Osteocyte (in vitro differentiated cells): ENCODE measurements around the gene EPHB2. TPM values are rescaled to one million over a fixed set of nuclear protein-coding genes. Genes with fewer than 3 reads are reported as not detected.

Experiments
- DNase-seq: peaks from one replicate; pipeline ENCODE4 v3.0.0; 2021; ENCODE audit warnings: mixed read lengths; ENCODE audit not compliant: unreplicated experiment; ENCODE audit errors: extremely low spot score
- H3K27ac Mint-ChIP-seq: one replicate; pipeline ENCODE4 v1.8.0; 2021; ENCODE audit warnings: mild to moderate bottlenecking, mixed read lengths; ENCODE audit not compliant: unreplicated experiment
- H3K27me3 Mint-ChIP-seq: one replicate; pipeline ENCODE4 v1.8.0; 2021; ENCODE audit warnings: mixed read lengths; ENCODE audit not compliant: unreplicated experiment
- H3K36me3 Mint-ChIP-seq: one replicate; pipeline ENCODE4 v1.8.0; 2021; ENCODE audit warnings: mixed read lengths; ENCODE audit not compliant: unreplicated experiment
- H3K4me1 Mint-ChIP-seq: one replicate; pipeline ENCODE4 v1.8.0; 2021; ENCODE audit warnings: mixed read lengths; ENCODE audit not compliant: unreplicated experiment
- H3K4me3 Mint-ChIP-seq: one replicate; pipeline ENCODE4 v1.8.0; 2021; ENCODE audit warnings: mild to moderate bottlenecking, moderate library complexity, mixed read lengths; ENCODE audit not compliant: unreplicated experiment
- H3K9me3 Mint-ChIP-seq: one replicate; pipeline ENCODE4 v1.8.0; 2021; ENCODE audit warnings: mixed read lengths; ENCODE audit not compliant: unreplicated experiment
- total RNA-seq: library from RNA; stranded (reverse); gene quantifications from 2 replicates; pipeline ENCODE4 v1.2.1, GENCODE V29; 2021
- TF ChIP-seq, protein P1 (sequence below): fragments of 200-600 bp; sonication (generic); IDR thresholded peaks from 2 replicates; pipeline ENCODE4 v1.5.0; 2021; ENCODE audit warnings: antibody characterized with exemption, mild to moderate bottlenecking, moderate library complexity

Gene EPHB2
- total RNA-seq, 1 donor from 2014 or later = 32.5 TPM

DNA sequence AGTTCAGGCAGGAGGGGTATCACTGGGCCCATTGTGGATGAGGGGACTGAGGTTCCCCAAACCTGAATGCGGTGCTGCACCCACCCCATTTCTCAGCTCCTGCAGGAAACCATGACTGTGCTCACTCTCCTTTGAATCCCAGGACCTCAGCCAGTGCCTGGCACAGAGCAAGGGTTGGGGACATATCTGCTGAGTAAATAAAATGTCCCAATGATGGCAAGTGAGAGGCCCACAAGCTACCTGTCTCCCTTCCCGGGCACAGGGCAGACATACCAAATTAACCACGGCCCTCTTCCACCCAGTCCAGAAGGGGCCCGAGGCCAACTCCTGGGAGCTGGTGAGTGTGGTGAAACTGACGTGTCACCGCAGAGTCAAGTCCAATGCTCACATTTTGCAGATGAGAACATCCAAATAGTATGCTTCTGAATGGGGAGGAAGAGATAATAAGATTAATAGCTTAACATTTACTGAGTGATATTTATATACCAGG is 97.6 kb downstream of the EPHB2 start:
- Mint-ChIP-seq H3K36me3 (peaks cover 1% of the 10 kb centered on the region), H3K27ac (no peak overlapping the region), H3K4me1 (peaks cover 4% of the 10 kb centered on the region), H3K9me3 (no peaks in the 10 kb centered on the region), H3K27me3 (no peaks in the 10 kb centered on the region), H3K4me3 (no peak overlapping the region)
- DNase-seq = no peak
- TF ChIP-seq, protein P1, sequence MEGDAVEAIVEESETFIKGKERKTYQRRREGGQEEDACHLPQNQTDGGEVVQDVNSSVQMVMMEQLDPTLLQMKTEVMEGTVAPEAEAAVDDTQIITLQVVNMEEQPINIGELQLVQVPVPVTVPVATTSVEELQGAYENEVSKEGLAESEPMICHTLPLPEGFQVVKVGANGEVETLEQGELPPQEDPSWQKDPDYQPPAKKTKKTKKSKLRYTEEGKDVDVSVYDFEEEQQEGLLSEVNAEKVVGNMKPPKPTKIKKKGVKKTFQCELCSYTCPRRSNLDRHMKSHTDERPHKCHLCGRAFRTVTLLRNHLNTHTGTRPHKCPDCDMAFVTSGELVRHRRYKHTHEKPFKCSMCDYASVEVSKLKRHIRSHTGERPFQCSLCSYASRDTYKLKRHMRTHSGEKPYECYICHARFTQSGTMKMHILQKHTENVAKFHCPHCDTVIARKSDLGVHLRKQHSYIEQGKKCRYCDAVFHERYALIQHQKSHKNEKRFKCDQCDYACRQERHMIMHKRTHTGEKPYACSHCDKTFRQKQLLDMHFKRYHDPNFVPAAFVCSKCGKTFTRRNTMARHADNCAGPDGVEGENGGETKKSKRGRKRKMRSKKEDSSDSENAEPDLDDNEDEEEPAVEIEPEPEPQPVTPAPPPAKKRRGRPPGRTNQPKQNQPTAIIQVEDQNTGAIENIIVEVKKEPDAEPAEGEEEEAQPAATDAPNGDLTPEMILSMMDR = no peak

DNA sequence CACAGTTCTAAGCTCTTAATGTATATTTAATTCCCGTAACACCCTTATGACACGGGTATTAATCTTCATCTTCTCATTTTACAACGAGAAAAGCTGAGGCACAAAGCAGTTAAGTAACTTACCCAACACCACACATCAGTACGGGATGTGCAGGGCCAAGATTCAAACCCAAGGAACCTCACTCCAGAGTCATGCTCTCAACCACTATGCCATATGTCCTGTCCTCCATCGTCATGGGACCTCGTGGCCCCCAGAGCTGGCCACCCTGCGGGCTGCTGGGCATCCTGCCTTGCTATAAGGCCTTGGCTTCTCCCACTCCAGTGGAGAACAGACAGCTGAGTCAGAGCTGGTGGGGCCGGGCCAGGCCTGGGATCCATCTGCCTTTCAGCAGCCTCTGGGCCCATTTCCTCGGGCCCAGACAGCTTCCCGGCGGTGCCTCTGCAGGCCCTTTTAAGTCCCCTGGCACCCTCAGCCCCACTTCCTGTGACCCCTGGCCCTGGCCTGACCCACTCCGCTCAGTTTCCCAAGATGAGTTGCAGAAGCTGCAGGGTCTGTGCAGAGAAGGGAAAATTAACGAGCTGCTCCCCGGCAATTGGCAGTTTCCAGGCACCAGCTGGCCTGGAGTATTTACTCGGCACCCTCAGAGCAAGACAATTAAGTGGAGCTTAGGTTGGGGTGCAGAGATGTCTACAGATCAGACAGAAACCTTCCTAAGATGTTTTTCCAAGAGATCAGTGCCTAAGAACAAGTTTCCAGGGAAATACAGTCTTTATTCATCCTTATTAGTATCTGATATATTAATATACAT is 98.2 kb downstream of the EPHB2 start:
- H3K4me3 Mint-ChIP-seq = no peak overlapping the region
- H3K4me1 Mint-ChIP-seq = peaks cover 4% of the 10 kb centered on the region
- no peak overlapping the region for H3K27ac Mint-ChIP-seq
- no peaks in the 10 kb centered on the region for H3K9me3 Mint-ChIP-seq
- H3K27me3 Mint-ChIP-seq = no peaks in the 10 kb centered on the region
- DNase-seq = no peak
- TF ChIP-seq, protein P1 = no peak
- peaks cover 1% of the 10 kb centered on the region for H3K36me3 Mint-ChIP-seq

- Mint-ChIP-seq H3K27ac (no peak overlapping the region), H3K27me3 (no peaks in the 10 kb centered on the region), H3K4me1 (peaks cover 4% of the 10 kb centered on the region), H3K4me3 (no peak overlapping the region), H3K36me3 (peaks cover 1% of the 10 kb centered on the region), H3K9me3 (no peaks in the 10 kb centered on the region)
- TF ChIP-seq, protein P1 = no peak
- no peak for DNase-seq
These were observed 99.1 kb downstream of the EPHB2 start for GRCh38 chr1:22809783-22810182.

GRCh38 chr1:22810378-22810777 is 99.7 kb downstream of the EPHB2 start:
- Mint-ChIP-seq H3K4me1 (peaks cover 4% of the 10 kb centered on the region), H3K27ac (no peak overlapping the region), H3K4me3 (no peak overlapping the region), H3K27me3 (no peaks in the 10 kb centered on the region), H3K36me3 (no peaks in the 10 kb centered on the region), H3K9me3 (no peaks in the 10 kb centered on the region)
- TF ChIP-seq, protein P1 = no peak
- DNase-seq = no peak

GRCh38 chr1:22812092-22812880 is 101.6 kb downstream of the EPHB2 start:
- H3K4me3 Mint-ChIP-seq = no peak overlapping the region
- peaks cover 4% of the 10 kb centered on the region for H3K4me1 Mint-ChIP-seq
- no peak overlapping the region for H3K27ac Mint-ChIP-seq
- no peaks in the 10 kb centered on the region for H3K9me3 Mint-ChIP-seq
- no peaks in the 10 kb centered on the region for H3K27me3 Mint-ChIP-seq
- H3K36me3 Mint-ChIP-seq = no peaks in the 10 kb centered on the region
- TF ChIP-seq, protein P1 = no peak
- DNase-seq = no peak
